GM19397 (cell line): ENCODE data around the gene LRIF1.

ENCODE experiments used
- ATAC-seq: cut with Tn5 transposase; IDR thresholded peaks from one replicate; pipeline ENCODE4 v1.9.1; 2021; ENCODE audit warnings: mild to moderate bottlenecking, moderate library complexity; ENCODE audit not compliant: unreplicated experiment

LRIF1 gene

GRCh38 chr1:110897681-110898080 is 66.0 kb downstream of the LRIF1 start:
- ATAC-seq, result no peak
